ENCODE results near the gene REC8. TPM values are rescaled to one million over a fixed set of nuclear protein-coding genes. Genes with fewer than 3 reads are reported as not detected.

REC8 gene
- total RNA-seq, 1 experiment from 2014 or later, result 6.5 TPM

DNA sequence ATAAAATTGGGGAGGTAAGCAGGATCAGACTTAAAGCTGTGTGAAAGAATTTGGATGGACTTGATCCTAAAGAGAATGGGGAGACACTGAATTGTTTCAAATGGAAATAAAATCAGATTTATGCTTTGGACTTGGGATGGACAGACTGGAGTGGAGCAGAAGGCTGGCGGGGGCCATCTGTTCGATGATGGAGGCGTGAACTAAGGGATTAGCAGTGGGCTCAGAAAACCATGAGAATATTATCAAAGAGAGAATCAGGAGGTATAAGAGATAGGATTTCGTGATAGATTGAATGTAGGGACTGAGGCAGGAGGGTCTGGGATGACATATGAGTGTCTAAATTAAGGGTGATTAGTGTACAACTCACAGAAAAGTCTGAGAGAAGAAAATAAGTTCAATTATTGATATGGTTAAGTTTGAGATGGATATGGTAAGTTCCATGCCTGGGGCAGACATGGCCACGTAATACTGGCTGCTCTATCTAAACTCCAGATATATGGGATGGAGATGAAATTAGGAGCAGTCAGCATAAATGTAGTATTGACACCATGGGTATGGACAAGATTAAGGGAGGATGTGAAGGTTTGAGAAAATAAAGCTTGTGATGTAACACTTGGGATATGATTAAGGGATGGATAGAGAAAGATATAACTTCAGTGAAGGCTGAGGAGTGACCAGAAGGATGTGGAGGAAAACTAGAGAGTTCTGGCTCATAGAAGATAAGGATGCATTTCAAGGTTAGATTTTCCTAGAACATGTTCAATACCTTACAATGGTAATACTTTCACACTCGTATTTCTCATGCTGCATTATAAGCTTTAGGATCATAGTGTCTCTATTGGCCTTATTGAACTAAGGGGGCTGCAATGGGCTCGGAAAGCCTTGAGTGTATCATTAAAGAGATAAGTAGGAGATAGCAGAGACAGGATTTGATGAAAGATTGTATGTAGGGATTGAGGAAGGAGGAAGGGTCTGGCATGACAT, 32.6 kb downstream of the REC8 start:
- Histone ChIP-seq H3K9me3 (ENCODE audit: insufficient read depth, low read depth) (no peaks in the 10 kb centered on the region; the same call in 1 of the 2 replicates), H3K27ac (no peak overlapping the region), H4K20me1 (ENCODE audit: insufficient read depth) (no peaks in the 10 kb centered on the region), H3K4me2 (no peak overlapping the region), H3K27me3 (ENCODE audit: insufficient read depth, low read depth) (no peaks in the 10 kb centered on the region), H3K9me2 (ENCODE audit: insufficient read depth) (no peaks in the 10 kb centered on the region), H3K79me2 (ENCODE audit: low read depth) (no peaks in the 10 kb centered on the region), H2AFZ (no peak overlapping the region), H3K36me3 (ENCODE audit: low read depth) (no peaks in the 10 kb centered on the region), H3K4me3 (no peak overlapping the region), H3F3A (ENCODE audit: insufficient read depth, low read depth) (no peaks in the 10 kb centered on the region), H3K4me1 (replicated peaks; ENCODE audit: insufficient read depth) (no peaks in the 10 kb centered on the region)
- ChIA-PET POLR2A (ENCODE audit: unreplicated experiment) (no interaction called here), CTCF (no interaction called here)
- intact Hi-C loops (cut with micrococcal nuclease; ENCODE audit: unreplicated experiment), result no loop called here
- DNase-seq, result no peak
- no TSS peak for BruUV-seq (replicated peaks)
- TF ChIP-seq CTCF (conservative IDR thresholded peaks at IDR 0.05), result no peak
- TF ChIP-seq EZH2 (IDR thresholded peaks at IDR 0.05; ENCODE audit: low read depth), result no peak

DNA sequence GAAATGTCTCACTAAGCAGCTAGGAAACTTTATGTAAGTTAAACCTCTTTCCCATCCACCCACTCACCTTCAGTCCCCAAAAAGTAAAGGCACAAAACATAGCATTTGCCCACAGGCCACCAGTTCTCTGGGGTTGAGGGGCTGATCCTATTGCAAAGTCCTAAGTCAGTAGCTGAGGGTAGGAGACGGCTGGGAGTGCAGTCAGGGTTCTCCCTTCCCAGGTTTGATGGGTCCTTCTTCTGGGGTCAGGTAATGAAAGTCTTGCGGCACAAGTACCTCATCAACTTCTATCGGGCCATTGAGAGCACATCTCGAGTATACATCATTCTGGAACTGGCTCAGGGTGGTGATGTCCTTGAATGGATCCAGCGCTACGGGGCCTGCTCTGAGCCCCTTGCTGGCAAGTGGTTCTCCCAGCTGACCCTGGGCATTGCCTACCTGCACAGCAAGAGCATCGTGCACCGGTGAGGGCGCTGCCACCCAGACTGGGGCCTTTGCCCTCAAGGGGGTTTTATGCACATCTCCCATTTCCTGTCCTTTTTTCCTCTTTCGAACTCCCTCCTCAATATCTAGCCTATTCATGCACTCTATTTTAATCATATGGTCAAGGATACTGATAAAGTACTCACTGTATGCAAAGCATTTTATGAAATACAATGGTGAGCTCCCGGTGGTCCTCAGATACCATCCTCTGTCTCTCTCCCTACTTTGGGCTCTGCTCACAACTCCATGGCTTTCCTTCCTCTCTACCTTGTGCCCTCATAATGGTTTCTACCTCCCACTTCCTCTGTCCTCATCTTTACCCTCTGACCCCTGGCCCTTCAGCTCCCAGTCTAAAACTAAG, 34.6 kb downstream of the REC8 start:
- Histone ChIP-seq H3K4me3 (no peak overlapping the region), H3K27me3 (ENCODE audit: insufficient read depth, low read depth) (no peaks in the 10 kb centered on the region), H3K4me2 (no peak overlapping the region), H3K27ac (no peak overlapping the region), H3K36me3 (ENCODE audit: low read depth) (no peaks in the 10 kb centered on the region), H3K9me2 (ENCODE audit: insufficient read depth) (no peaks in the 10 kb centered on the region), H3K9me3 (ENCODE audit: insufficient read depth, low read depth) (no peaks in the 10 kb centered on the region; the same call in 1 of the 2 replicates), H3F3A (ENCODE audit: insufficient read depth, low read depth) (no peaks in the 10 kb centered on the region), H3K79me2 (ENCODE audit: low read depth) (peaks cover 3% of the 10 kb centered on the region), H4K20me1 (ENCODE audit: insufficient read depth) (no peaks in the 10 kb centered on the region), H3K4me1 (replicated peaks; ENCODE audit: insufficient read depth) (no peaks in the 10 kb centered on the region), H2AFZ (no peak overlapping the region)
- CTCF ChIA-PET, result no interaction called here
- no TSS peak for BruUV-seq (replicated peaks)
- no peak for TF ChIP-seq CTCF (conservative IDR thresholded peaks at IDR 0.05)
- intact Hi-C loops (cut with micrococcal nuclease; ENCODE audit: unreplicated experiment), result no loop called here
- no peak for DNase-seq
- POLR2A ChIA-PET (ENCODE audit: unreplicated experiment), result interaction anchor here (0.6 kb wide), 1 partner anchor 98 kb away, joined by 3 read pairs; no protein-coding TSS in a partner anchor

DNA sequence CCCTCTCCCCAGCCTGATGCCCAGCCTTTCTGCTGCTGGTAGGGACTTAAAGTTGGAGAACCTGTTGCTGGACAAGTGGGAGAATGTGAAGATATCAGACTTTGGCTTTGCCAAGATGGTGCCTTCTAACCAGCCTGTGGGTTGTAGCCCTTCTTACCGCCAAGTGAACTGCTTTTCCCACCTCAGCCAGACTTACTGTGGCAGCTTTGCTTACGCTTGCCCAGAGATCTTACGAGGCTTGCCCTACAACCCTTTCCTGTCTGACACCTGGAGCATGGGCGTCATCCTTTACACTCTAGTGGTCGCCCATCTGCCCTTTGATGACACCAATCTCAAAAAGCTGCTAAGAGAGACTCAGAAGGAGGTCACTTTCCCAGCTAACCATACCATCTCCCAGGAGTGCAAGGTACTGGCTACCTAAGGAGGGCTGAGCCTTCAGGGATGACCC, 35.2 kb downstream of the REC8 start:
- Histone ChIP-seq H2AFZ (no peak overlapping the region), H3K36me3 (ENCODE audit: low read depth) (no peaks in the 10 kb centered on the region), H3K9me2 (ENCODE audit: insufficient read depth) (no peaks in the 10 kb centered on the region), H3K9me3 (ENCODE audit: insufficient read depth, low read depth) (no peaks in the 10 kb centered on the region), H3K4me2 (no peak overlapping the region), H3K4me1 (replicated peaks; ENCODE audit: insufficient read depth) (no peaks in the 10 kb centered on the region), H4K20me1 (ENCODE audit: insufficient read depth) (no peaks in the 10 kb centered on the region), H3K27me3 (ENCODE audit: insufficient read depth, low read depth) (no peaks in the 10 kb centered on the region), H3K79me2 (ENCODE audit: low read depth) (peaks cover 9% of the 10 kb centered on the region), H3K27ac (no peak overlapping the region), H3F3A (ENCODE audit: insufficient read depth, low read depth) (no peaks in the 10 kb centered on the region), H3K4me3 (no peak overlapping the region)
- TF ChIP-seq CTCF (conservative IDR thresholded peaks at IDR 0.05) (no peak), EZH2 (IDR thresholded peaks at IDR 0.05; ENCODE audit: low read depth) (no peak)
- no peak for DNase-seq
- CTCF ChIA-PET, result no interaction called here
- intact Hi-C loops (cut with micrococcal nuclease; ENCODE audit: unreplicated experiment), result no loop called here
- BruUV-seq (replicated peaks), result no TSS peak
- POLR2A ChIA-PET (ENCODE audit: unreplicated experiment), result no interaction called here
